Thoracic aorta (tissue), 2 donors: ENCODE data around the gene TIPRL. TPM values are rescaled to one million over a fixed set of nuclear protein-coding genes. Genes with fewer than 3 reads are reported as not detected.
"Not testable (repeated sequence)": the region's sequence is repeated elsewhere in the genome, so short reads cannot be mapped to it uniquely, and the experiment has no call there.

Experiments
- ATAC-seq: fragments of 150-250 bp; one replicate; pipeline ENCODE4 v1.8.0; 2017; ENCODE audit warnings: low read depth; ENCODE audit not compliant: insufficient number of reproducible peaks, low FRiP score
- DNase-seq: peaks from one replicate; pipeline ENCODE4 v3.0.0-alpha.2; 2020; ENCODE audit warnings: low spot score
- H3K27ac ChIP-seq, 2 donors: fragments of 200-600 bp; sonication (generic); 1 replicate in 1 of 2; 2 replicates in 1 of 2; pipeline ENCODE4 v1.5.1; 2016; ENCODE audit warnings: mild to moderate bottlenecking in 2 of 2, moderate library complexity in 2 of 2
- H3K27me3 ChIP-seq: fragments of 200-600 bp; sonication (generic); replicated peaks from 2 replicates; pipeline ENCODE4 v1.6.0; 2016; ENCODE audit warnings: mild to moderate bottlenecking; ENCODE audit not compliant: insufficient read depth
- H3K36me3 ChIP-seq: fragments of 200-600 bp; sonication (generic); one replicate; pipeline ENCODE4 v1.5.1; 2016
- H3K4me1 ChIP-seq, 2 donors: fragments of 200-600 bp; sonication (generic); 1 replicate in 1 of 2; 2 replicates in 1 of 2; pipeline versions ENCODE4 v1.5.1 to v1.6.0; 2016; ENCODE audit warnings: low read depth in 2 of 2, mild to moderate bottlenecking in 1 of 2; ENCODE audit not compliant: control insufficient read depth in 1 of 2
- H3K4me3 ChIP-seq: fragments of 200-600 bp; sonication (generic); 2 replicates; pipeline ENCODE4 v1.5.1; 2016; ENCODE audit warnings: mild to moderate bottlenecking
- H3K9me3 ChIP-seq: fragments of 200-600 bp; sonication (generic); 2 replicates; pipeline ENCODE4 v1.5.1; 2016
- CTCF ChIP-seq: fragments of 200-600 bp; sonication (generic); IDR thresholded peaks from one replicate; pipeline ENCODE4 v1.5.1; 2019; ENCODE audit warnings: antibody characterized with exemption
- total RNA-seq, 2 donors: library from RNA; depleted of rRNA; stranded (reverse); fragments of >200 nt; gene quantifications; one replicate each; pipeline versions ENCODE4 v1.1.0 to v1.2.3, GENCODE V29; 2016

Gene TIPRL
- total RNA-seq, 2 donors from 2014 or later, result 18.5 to 22.9 TPM

- no peak for DNase-seq
- peaks cover 5% of the 10 kb centered on the region in 2 donors for H3K4me1 ChIP-seq
- H3K4me3 ChIP-seq, result no peak overlapping the region
- TF ChIP-seq CTCF, result no peak
- no peaks in the 10 kb centered on the region for H3K9me3 ChIP-seq
- no peak for ATAC-seq
- no peak overlapping the region for H3K27ac ChIP-seq
- no peaks in the 10 kb centered on the region for H3K36me3 ChIP-seq
- no peaks in the 10 kb centered on the region for H3K27me3 ChIP-seq
Observed at GRCh38 chr1:168150283-168150682, 28.5 kb upstream of the TIPRL start.

- no peaks in the 10 kb centered on the region for H3K9me3 ChIP-seq
- no peaks in the 10 kb centered on the region for H3K27me3 ChIP-seq
- ATAC-seq, result no peak
- TF ChIP-seq CTCF, result no peak
- no peak overlapping the region for H3K4me3 ChIP-seq
- no peak overlapping the region for H3K27ac ChIP-seq
- no peaks in the 10 kb centered on the region for H3K36me3 ChIP-seq
- H3K4me1 ChIP-seq, result peaks cover 3 to 5% of the 10 kb centered on the region in 2 donors
- DNase-seq, result no peak
Observed at GRCh38 chr1:168151935-168152334, 26.8 kb upstream of the TIPRL start.

GRCh38 chr1:168154707-168155106, 24.1 kb upstream of the TIPRL start:
- not testable (repeated sequence) for H3K27ac ChIP-seq, ATAC-seq, DNase-seq, H3K4me3 ChIP-seq, H3K9me3 ChIP-seq, H3K27me3 ChIP-seq, H3K4me1 ChIP-seq, H3K36me3 ChIP-seq

- DNase-seq (no peak), ATAC-seq (no peak)
- no peaks in the 10 kb centered on the region for H3K36me3 ChIP-seq
- H3K27ac ChIP-seq, result no peak overlapping the region
- no peaks in the 10 kb centered on the region for H3K27me3 ChIP-seq
- H3K4me1 ChIP-seq, result no peaks in the 10 kb centered on the region
- no peak overlapping the region for H3K4me3 ChIP-seq
- H3K9me3 ChIP-seq, result no peaks in the 10 kb centered on the region
- TF ChIP-seq CTCF, result no peak
Observed at GRCh38 chr1:168155910-168156309, 22.9 kb upstream of the TIPRL start.

- DNase-seq (no peak), ATAC-seq (no peak)
- Histone ChIP-seq H3K9me3 (no peaks in the 10 kb centered on the region), H3K36me3 (no peaks in the 10 kb centered on the region), H3K27ac (no peak overlapping the region), H3K4me3 (no peak overlapping the region), H3K27me3 (no peaks in the 10 kb centered on the region), H3K4me1 (no peaks in the 10 kb centered on the region)
- no peak for TF ChIP-seq CTCF
Observed at GRCh38 chr1:168157638-168158037, 21.1 kb upstream of the TIPRL start.

GRCh38 chr1:168159251-168159650, 19.5 kb upstream of the TIPRL start:
- TF ChIP-seq CTCF, result no peak
- ATAC-seq, result no peak

More at GRCh38 chr1:168159251-168159650, 19.5 kb upstream of the TIPRL start:
- Histone ChIP-seq H3K27ac (no peak overlapping the region), H3K4me1 (no peaks in the 10 kb centered on the region), H3K36me3 (no peaks in the 10 kb centered on the region), H3K9me3 (no peaks in the 10 kb centered on the region), H3K27me3 (no peaks in the 10 kb centered on the region), H3K4me3 (no peak overlapping the region)
- no peak for DNase-seq
